Upper lobe of right lung (tissue), 1 donor: ENCODE measurements around the gene RHPN2. TPM values are rescaled to one million over a fixed set of nuclear protein-coding genes. Genes with fewer than 3 reads are reported as not detected.

ENCODE experiments used
- ATAC-seq: fragments of 200-7000 bp; cut with Tn5 transposase; one replicate; pipeline ENCODE4 v1.9.1; 2020; ENCODE audit warnings: mild to moderate bottlenecking, moderate library complexity
- DNase-seq: peaks from one replicate; pipeline ENCODE4 v3.0.0-alpha.2; 2020
- H3K27ac ChIP-seq: fragments of 200-600 bp; one replicate; pipeline ENCODE4 v1.8.0; 2022
- H3K27me3 ChIP-seq: fragments of 200-600 bp; one replicate; pipeline ENCODE4 v1.8.0; 2022; ENCODE audit warnings: mild to moderate bottlenecking
- H3K36me3 ChIP-seq: fragments of 200-600 bp; one replicate; pipeline ENCODE4 v1.8.0; 2022
- H3K4me1 ChIP-seq: fragments of 200-600 bp; one replicate; pipeline ENCODE4 v1.8.0; 2022
- H3K4me3 ChIP-seq: fragments of 200-600 bp; one replicate; pipeline ENCODE4 v1.8.0; 2022; ENCODE audit warnings: mild to moderate bottlenecking
- H3K9me3 ChIP-seq: fragments of 200-600 bp; one replicate; pipeline ENCODE4 v1.8.0; 2022
- CTCF ChIP-seq: fragments of 200-600 bp; IDR thresholded peaks from one replicate; pipeline ENCODE4 v1.8.0; 2022; ENCODE audit warnings: antibody characterized with exemption
- intact Hi-C: fragments of 100-400 bp; cut with DNase I; formaldehyde crosslinking; loops from one replicate; pipeline ENCODE4 v1.11.0; 2022
- total RNA-seq: library from RNA; stranded (reverse); fragmentation: NEBNext Ultra II Directional; extraction: Animal tissue kit (Norgen Biotek cat#: 25700); gene quantifications from one replicate; pipeline ENCODE4 v1.2.1, GENCODE V29; 2021
- donor health status: DM: no; HTN: yes; CAD: no; lungs with severe emphysema.

The RHPN2 gene
- total RNA-seq, 1 donor from 2014 or later: 9.7 TPM

GRCh38 chr19:32930567-32930966 lies 134.1 kb downstream of the RHPN2 start:
- no peak for DNase-seq
- Histone ChIP-seq H3K36me3 (peaks cover 18% of the 10 kb centered on the region), H3K27ac (no peak overlapping the region)

GRCh38 chr19:32928806-32929205 lies 135.9 kb downstream of the RHPN2 start:
- TF ChIP-seq CTCF: no peak
- peaks cover 31% of the 10 kb centered on the region for H3K36me3 ChIP-seq
- no peak overlapping the region for H3K27ac ChIP-seq
- no peak overlapping the region for H3K4me3 ChIP-seq
- no peaks in the 10 kb centered on the region for H3K27me3 ChIP-seq
- no peak for DNase-seq
- intact Hi-C loops: no loop called here
- ATAC-seq: no peak
- no peaks in the 10 kb centered on the region for H3K4me1 ChIP-seq
- H3K9me3 ChIP-seq: no peaks in the 10 kb centered on the region

More at GRCh38 chr19:32930567-32930966, 134.1 kb downstream of the RHPN2 start:
- no peaks in the 10 kb centered on the region for H3K4me1 ChIP-seq
- no peak for ATAC-seq
- intact Hi-C loops: no loop called here
- TF ChIP-seq CTCF: no peak
- H3K9me3 ChIP-seq: no peaks in the 10 kb centered on the region
- no peaks in the 10 kb centered on the region for H3K27me3 ChIP-seq
- no peak overlapping the region for H3K4me3 ChIP-seq

Other genes starting within 250 kb of the RHPN2 start
- gene SLC7A9, start 195.1 kb downstream of the RHPN2 start, total RNA-seq: 0.46 TPM
- gene CEP89, start 92.9 kb downstream of the RHPN2 start, total RNA-seq: 19.3 TPM
- gene FAAP24, start 92.6 kb downstream of the RHPN2 start, total RNA-seq: 0.90 TPM
- gene GPATCH1, start 16.3 kb upstream of the RHPN2 start, total RNA-seq: 7.0 TPM
- gene WDR88, start 67.2 kb upstream of the RHPN2 start, total RNA-seq: not detected
- gene LRP3, start 129.4 kb upstream of the RHPN2 start, total RNA-seq: 22.0 TPM
- 1.1 TPM for gene SLC7A10, start 161.0 kb upstream of the RHPN2 start, total RNA-seq
- gene CEBPA, start 237.6 kb upstream of the RHPN2 start, total RNA-seq: 59.1 TPM